CD14-positive monocyte (primary cell): ENCODE measurements around the gene OXT. TPM values are rescaled to one million over a fixed set of nuclear protein-coding genes. Genes with fewer than 3 reads are reported as not detected.

Experiments
- DNase-seq, 3 donors: peaks; one replicate each; pipeline ENCODE4 v3.0.0-alpha.2; 2011 to 2022
- H2AFZ ChIP-seq: 2 replicates; pipeline ENCODE4 v1.6.0; 2012; ENCODE audit warnings: mild to moderate bottlenecking, low read depth, low read length, inconsistent platforms; ENCODE audit not compliant: insufficient read depth, poor library complexity, severe bottlenecking
- H3K27ac ChIP-seq, 2 donors: 1 replicate in 1 of 2; 2 replicates in 1 of 2; pipeline ENCODE4 v1.5.1; 2012 to 2013; ENCODE audit warnings: low read length in 2 of 2, control low read depth in 1 of 2, inconsistent platforms in 1 of 2, low read depth in 1 of 2, mild to moderate bottlenecking in 1 of 2
- H3K27me3 ChIP-seq, 2 donors: one replicate each; pipeline versions ENCODE4 v1.6.0 to v1.6.1; 2011 to 2013; ENCODE audit warnings: low read length in 2 of 2; ENCODE audit not compliant: control insufficient read depth in 2 of 2, insufficient read depth in 2 of 2
- H3K36me3 ChIP-seq, 2 donors: replicated peaks in 1 of 2; 1 replicate in 1 of 2; 2 replicates in 1 of 2; pipeline versions ENCODE4 v1.5.1 to v1.6.1; 2012 to 2013; ENCODE audit warnings: low read length in 2 of 2, control low read depth in 1 of 2, inconsistent platforms in 1 of 2, mild to moderate bottlenecking in 1 of 2; ENCODE audit not compliant: insufficient read depth in 2 of 2, control insufficient read depth in 1 of 2
- H3K4me1 ChIP-seq, 2 donors: 1 replicate in 1 of 2; 2 replicates in 1 of 2; pipeline versions ENCODE4 v1.5.1 to v1.6.1; 2012 to 2013; ENCODE audit warnings: low read length in 2 of 2, control low read depth in 1 of 2, inconsistent platforms in 1 of 2, mild to moderate bottlenecking in 1 of 2, moderate library complexity in 1 of 2; ENCODE audit not compliant: insufficient read depth in 2 of 2, control insufficient read depth in 1 of 2
- H3K4me2 ChIP-seq: replicated peaks from 2 replicates; pipeline ENCODE3; 2012; ENCODE audit warnings: low read length, moderate library complexity, mild to moderate bottlenecking; ENCODE audit not compliant: poor library complexity, severe bottlenecking; ENCODE audit errors: extremely low read depth
- H3K4me3 ChIP-seq, 3 experiments: fragments of 200-600 bp in 1 of 3; sonication (generic) in 1 of 3; replicated peaks in 1 of 3; 1 replicate in 2 of 3; 2 replicates in 1 of 3; pipeline ENCODE4 v1.5.1; 2011 to 2013; ENCODE audit warnings: low read length in 3 of 3, mild to moderate bottlenecking in 3 of 3, control low read depth in 2 of 3, low read depth in 2 of 3, inconsistent platforms in 1 of 3, moderate library complexity in 1 of 3
- H3K79me2 ChIP-seq: 2 replicates; pipeline ENCODE4 v1.6.0; 2012; ENCODE audit warnings: mild to moderate bottlenecking, control low read depth, inconsistent platforms, low read length, moderate library complexity; ENCODE audit not compliant: insufficient read depth
- H3K9ac ChIP-seq: 2 replicates; pipeline ENCODE4 v1.6.0; 2017; ENCODE audit warnings: low read length, mild to moderate bottlenecking; ENCODE audit not compliant: insufficient read depth, poor library complexity, severe bottlenecking
- H3K9me3 ChIP-seq, 2 donors: replicated peaks in 1 of 2; 1 replicate in 1 of 2; 2 replicates in 1 of 2; pipeline versions ENCODE4 v1.5.1 to v1.6.1; 2012 to 2013; ENCODE audit warnings: low read length in 2 of 2, control low read depth in 1 of 2; ENCODE audit not compliant: control insufficient read depth in 1 of 2, insufficient read depth in 1 of 2
- H4K20me1 ChIP-seq: 2 replicates; pipeline ENCODE4 v1.6.0; 2012; ENCODE audit warnings: mild to moderate bottlenecking, low read length, control low read depth, moderate library complexity; ENCODE audit not compliant: insufficient read depth
- H3K27ac Mint-ChIP-seq, 7 donors: one replicate each; pipeline ENCODE4 v1.8.0; 2020; ENCODE audit warnings: mild to moderate bottlenecking in 7 of 7, mixed read lengths in 7 of 7, moderate library complexity in 6 of 7, inconsistent platforms in 2 of 7
- H3K27me3 Mint-ChIP-seq, 3 donors: one replicate each; pipeline ENCODE4 v1.8.0; 2021 to 2022; ENCODE audit warnings: low read depth in 3 of 3, mild to moderate bottlenecking in 3 of 3, mixed read lengths in 3 of 3, moderate library complexity in 3 of 3, inconsistent platforms in 1 of 3
- H3K36me3 Mint-ChIP-seq, 2 donors: one replicate each; pipeline ENCODE4 v1.8.0; 2020; ENCODE audit warnings: mixed read lengths in 2 of 2, inconsistent platforms in 1 of 2, mild to moderate bottlenecking in 1 of 2
- H3K4me1 Mint-ChIP-seq: one replicate; pipeline ENCODE4 v1.8.0; 2020; ENCODE audit warnings: mild to moderate bottlenecking, mixed read lengths
- H3K4me3 Mint-ChIP-seq, 2 donors: one replicate each; pipeline ENCODE4 v1.8.0; 2020; ENCODE audit warnings: mild to moderate bottlenecking in 2 of 2, mixed read lengths in 2 of 2, moderate library complexity in 1 of 2
- H3K9me3 Mint-ChIP-seq, 7 donors: one replicate each; pipeline ENCODE4 v1.8.0; 2020 to 2022; ENCODE audit warnings: mixed read lengths in 7 of 7, mild to moderate bottlenecking in 6 of 7, moderate library complexity in 6 of 7, inconsistent platforms in 2 of 7
- WGBS: methylation state at CpG from one replicate; pipeline ENCODE4 v1.1.5; 2013; ENCODE audit warnings: missing lambda C conversion rate; ENCODE audit not compliant: insufficient coverage; 5-methylcytosine and 5-hydroxymethylcytosine counted together
- intact Hi-C, 2 donors: fragments of 100-400 bp; cut with micrococcal nuclease; formaldehyde crosslinking; loops; one replicate each; pipeline versions ENCODE4 v1.15.0 to v1.15.1; 2023
- polyA plus RNA-seq, 3 donors: library from polyadenylated mRNA; depleted of rRNA in 1 of 3; unstranded in 2 of 3; stranded (reverse) in 1 of 3; fragments of 300-500 nt in 2 of 3; fragments of >200 nt in 1 of 3; fragmentation: Illumina TruSeq in 2 of 3; gene quantifications; 1 replicate in 2 of 3; 2 replicates in 1 of 3; pipeline ENCODE4 v1.2.3, GENCODE V29; 2012 to 2021
- TF ChIP-seq, protein P1 (sequence below): fragments of 200-600 bp; IDR thresholded peaks from one replicate; pipeline ENCODE4 v1.8.0; 2022; ENCODE audit warnings: antibody characterized with exemption, mild to moderate bottlenecking

The OXT gene
- polyA plus RNA-seq, 3 donors = not detected

DNA sequence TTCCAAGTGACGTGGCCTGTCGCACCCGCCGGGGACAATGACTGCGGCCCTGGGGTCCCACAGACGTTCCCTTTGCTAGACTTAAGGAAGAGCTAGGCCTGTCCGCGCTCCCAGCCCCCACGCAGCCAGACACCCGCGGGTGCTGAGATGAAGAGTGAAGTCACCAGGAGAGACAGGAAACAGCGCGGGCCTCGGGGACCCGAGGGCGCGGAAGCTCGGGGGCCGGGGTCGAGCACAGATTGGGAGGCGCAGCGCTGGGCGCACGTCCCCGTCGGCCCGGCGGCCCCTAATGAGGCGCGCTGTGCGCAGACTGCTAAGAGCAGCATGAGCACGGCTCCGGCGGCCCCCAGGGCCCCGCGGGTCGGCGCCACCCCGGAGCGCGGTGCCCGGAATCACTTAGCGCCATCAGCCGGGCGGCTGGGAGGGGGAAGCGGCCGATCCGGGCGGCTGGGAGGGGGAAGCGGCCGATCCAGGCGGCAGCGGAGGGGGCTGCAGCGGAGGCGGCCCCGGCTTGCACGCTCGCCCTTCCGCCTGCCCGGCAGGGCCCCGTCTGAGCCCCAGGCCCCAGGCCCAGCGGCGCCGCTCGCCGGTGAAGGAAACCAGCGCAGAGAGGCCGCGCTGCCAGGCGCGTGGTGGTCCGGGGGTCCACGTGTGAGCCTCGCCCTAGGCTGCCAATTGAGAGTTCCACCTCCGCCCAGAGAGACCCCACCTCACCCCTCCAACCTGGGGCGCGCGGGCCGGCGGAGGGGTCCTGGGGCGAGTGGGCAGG, 21.4 kb downstream of the OXT start:
- peaks cover 19% of the 10 kb centered on the region for H3K4me1 Mint-ChIP-seq
- peaks cover 0 to 7% of the 10 kb centered on the region in 2 donors for H3K36me3 Mint-ChIP-seq
- H3K27me3 ChIP-seq = peaks cover 26 to 46% of the 10 kb centered on the region in 2 donors
- H3K27ac ChIP-seq = no peak overlapping the region
- H3K79me2 ChIP-seq = no peaks in the 10 kb centered on the region
- no peaks in the 10 kb centered on the region for H3K36me3 ChIP-seq
- peaks cover 47 to 69% (median 56%) of the 10 kb centered on the region in 3 donors for H3K27me3 Mint-ChIP-seq
- peak overlapping the region; percentile 78 for H2AFZ ChIP-seq
- peak overlapping the region; percentile 82 to 97 for H3K4me3 Mint-ChIP-seq
- DNase-seq = peak in 2 of 3 donors; percentile 17 to 21
- TF ChIP-seq, protein P1, sequence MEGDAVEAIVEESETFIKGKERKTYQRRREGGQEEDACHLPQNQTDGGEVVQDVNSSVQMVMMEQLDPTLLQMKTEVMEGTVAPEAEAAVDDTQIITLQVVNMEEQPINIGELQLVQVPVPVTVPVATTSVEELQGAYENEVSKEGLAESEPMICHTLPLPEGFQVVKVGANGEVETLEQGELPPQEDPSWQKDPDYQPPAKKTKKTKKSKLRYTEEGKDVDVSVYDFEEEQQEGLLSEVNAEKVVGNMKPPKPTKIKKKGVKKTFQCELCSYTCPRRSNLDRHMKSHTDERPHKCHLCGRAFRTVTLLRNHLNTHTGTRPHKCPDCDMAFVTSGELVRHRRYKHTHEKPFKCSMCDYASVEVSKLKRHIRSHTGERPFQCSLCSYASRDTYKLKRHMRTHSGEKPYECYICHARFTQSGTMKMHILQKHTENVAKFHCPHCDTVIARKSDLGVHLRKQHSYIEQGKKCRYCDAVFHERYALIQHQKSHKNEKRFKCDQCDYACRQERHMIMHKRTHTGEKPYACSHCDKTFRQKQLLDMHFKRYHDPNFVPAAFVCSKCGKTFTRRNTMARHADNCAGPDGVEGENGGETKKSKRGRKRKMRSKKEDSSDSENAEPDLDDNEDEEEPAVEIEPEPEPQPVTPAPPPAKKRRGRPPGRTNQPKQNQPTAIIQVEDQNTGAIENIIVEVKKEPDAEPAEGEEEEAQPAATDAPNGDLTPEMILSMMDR = no peak
- intact Hi-C loops = no loop called here
- no peaks in the 10 kb centered on the region for H3K9me3 ChIP-seq
- H4K20me1 ChIP-seq = no peaks in the 10 kb centered on the region
- peak overlapping the region; percentile 81 for H3K4me2 ChIP-seq
- peak overlapping the region in 2 of 3 experiments; percentile 42 to 72 for H3K4me3 ChIP-seq
- H3K9ac ChIP-seq = peak overlapping the region; percentile 59
- WGBS = 2% methylated on average over 62 of the region's 81 CpGs
- peaks cover 12 to 21% of the 10 kb centered on the region in 2 donors for H3K4me1 ChIP-seq
- peak overlapping the region in 2 of 7 donors; percentile 48 to 73 for H3K27ac Mint-ChIP-seq
- H3K9me3 Mint-ChIP-seq = peaks cover 0 to 14% (median 10%) of the 10 kb centered on the region in 7 donors

DNA sequence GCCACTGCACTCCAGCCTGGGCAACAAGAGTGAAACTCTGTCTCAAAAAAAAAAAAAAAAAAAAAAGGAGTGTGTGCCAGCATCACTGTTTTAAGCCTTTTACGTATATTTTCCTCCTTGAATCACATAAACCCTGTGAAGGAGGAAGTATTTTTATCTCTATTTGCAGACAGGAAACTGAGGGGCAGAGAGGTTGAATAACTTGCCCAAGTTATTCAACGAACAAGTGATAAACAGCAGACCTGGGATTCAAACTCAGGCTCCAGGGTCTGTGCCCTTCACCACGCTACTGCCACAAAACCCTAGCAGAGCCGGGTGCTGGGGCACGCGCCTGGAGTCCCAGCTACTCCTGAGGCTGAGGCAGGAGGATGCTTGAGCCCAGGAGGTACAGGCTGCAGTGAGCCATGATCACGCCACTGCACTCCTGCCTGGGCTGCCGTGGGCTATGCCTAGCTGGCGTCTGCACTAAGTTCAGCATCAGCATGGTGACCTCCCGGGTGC, 22.5 kb downstream of the OXT start:
- peaks cover 26 to 46% of the 10 kb centered on the region in 2 donors for H3K27me3 ChIP-seq
- H3K27ac ChIP-seq = no peak overlapping the region
- intact Hi-C loops = no loop called here
- H4K20me1 ChIP-seq = no peaks in the 10 kb centered on the region
- 3% methylated on average over 7 of the region's 10 CpGs for WGBS
- H3K9me3 ChIP-seq = no peaks in the 10 kb centered on the region
- H3K27ac Mint-ChIP-seq = peak overlapping the region in 2 of 7 donors; percentile 36 to 48
- peak overlapping the region; percentile 69 to 87 for H3K4me3 Mint-ChIP-seq
- H3K9me3 Mint-ChIP-seq = peaks cover 0 to 14% (median 10%) of the 10 kb centered on the region in 7 donors
- H3K4me2 ChIP-seq = peak overlapping the region; percentile 81
- H3K27me3 Mint-ChIP-seq = peaks cover 45 to 69% (median 56%) of the 10 kb centered on the region in 3 donors
- H2AFZ ChIP-seq = peak overlapping the region; percentile 24
- peak overlapping the region in 1 of 3 experiments; percentile 72 for H3K4me3 ChIP-seq
- peak in 1 of 3 donors; percentile 23 for DNase-seq
- peaks cover 0 to 7% of the 10 kb centered on the region in 2 donors for H3K36me3 Mint-ChIP-seq
- H3K9ac ChIP-seq = peak overlapping the region; percentile 59
- TF ChIP-seq, protein P1 = no peak
- no peaks in the 10 kb centered on the region for H3K36me3 ChIP-seq
- H3K4me1 ChIP-seq = peaks cover 12 to 21% of the 10 kb centered on the region in 2 donors
- no peaks in the 10 kb centered on the region for H3K79me2 ChIP-seq
- H3K4me1 Mint-ChIP-seq = peaks cover 19% of the 10 kb centered on the region
